Measurements from ENCODE around the gene VARS2. TPM values are rescaled to one million over a fixed set of nuclear protein-coding genes. Genes with fewer than 3 reads are reported as not detected.
A peak's percentile ranks its signal among the peaks of the same experiment; 100 is the strongest.

Gene VARS2
- total and polyA plus RNA-seq, 9 of the 15 experiments (the other 6 are each of a cell fraction or from before 2014, with no cell fraction given) = 1.6 to 53.6 (median 29.9) TPM

GRCh38 chr6:30922447-30922852, 8.4 kb downstream of the VARS2 start:
- in situ Hi-C loops (cut with MboI) = no loop called here
- TF ChIP-seq ZNF507 (tag; conservative IDR thresholded peaks at IDR 0.05) (no peak), ZNF23 (CRISPR knock-in tag; IDR thresholded peaks at IDR 0.05) (no peak), E2F4 (CRISPR knock-in tag; IDR thresholded peaks at IDR 0.05; ENCODE audit: low read depth) (no peak), SNIP1 (IDR thresholded peaks at IDR 0.05; ENCODE audit: low read depth) (no peak), TCF7L2 (IDR thresholded peaks at IDR 0.05; ENCODE audit: low read depth, low read length) (no peak), NRF1 (conservative IDR thresholded peaks at IDR 0.05 in 1 of 2, IDR thresholded peaks at IDR 0.05 in 1 of 2) (no peak), TCF3 (CRISPR knock-in tag; IDR thresholded peaks at IDR 0.05) (no peak), AFF4 (CRISPR knock-in tag; IDR thresholded peaks at IDR 0.05) (no peak), ERF (CRISPR knock-in tag; IDR thresholded peaks at IDR 0.05) (no peak), LARP7 (IDR thresholded peaks at IDR 0.05) (no peak), SRSF9 (IDR thresholded peaks at IDR 0.05; ENCODE audit: borderline replicate concordance, low read depth, low read length) (no peak), CHD4 (IDR thresholded peaks at IDR 0.05; ENCODE audit: insufficient read depth, insufficient replicate concordance, low read depth, low read length, poor library complexity, severe bottlenecking) (no peak), ZNF780A (CRISPR knock-in tag; IDR thresholded peaks at IDR 0.05) (no peak), ZNF239 (CRISPR knock-in tag; IDR thresholded peaks at IDR 0.05) (no peak)
- TF ChIP-seq, protein P1, sequence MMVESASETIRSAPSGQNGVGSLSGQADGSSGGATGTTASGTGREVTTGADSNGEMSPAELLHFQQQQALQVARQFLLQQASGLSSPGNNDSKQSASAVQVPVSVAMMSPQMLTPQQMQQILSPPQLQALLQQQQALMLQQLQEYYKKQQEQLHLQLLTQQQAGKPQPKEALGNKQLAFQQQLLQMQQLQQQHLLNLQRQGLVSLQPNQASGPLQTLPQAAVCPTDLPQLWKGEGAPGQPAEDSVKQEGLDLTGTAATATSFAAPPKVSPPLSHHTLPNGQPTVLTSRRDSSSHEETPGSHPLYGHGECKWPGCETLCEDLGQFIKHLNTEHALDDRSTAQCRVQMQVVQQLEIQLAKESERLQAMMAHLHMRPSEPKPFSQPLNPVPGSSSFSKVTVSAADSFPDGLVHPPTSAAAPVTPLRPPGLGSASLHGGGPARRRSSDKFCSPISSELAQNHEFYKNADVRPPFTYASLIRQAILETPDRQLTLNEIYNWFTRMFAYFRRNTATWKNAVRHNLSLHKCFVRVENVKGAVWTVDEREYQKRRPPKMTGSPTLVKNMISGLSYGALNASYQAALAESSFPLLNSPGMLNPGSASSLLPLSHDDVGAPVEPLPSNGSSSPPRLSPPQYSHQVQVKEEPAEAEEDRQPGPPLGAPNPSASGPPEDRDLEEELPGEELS (CRISPR knock-in tag; IDR thresholded peaks at IDR 0.05; ENCODE audit: borderline replicate concordance) = no peak
- FAIRE-seq (no peak), DNase-seq (ENCODE audit: extremely low read depth in 1 of 4, low spot score in 3 of 4) (no peak), ATAC-seq (no peak)
- peaks cover 77% of the 10 kb centered on the region; the same call in 2 of the 3 replicates for H3K36me3 ChIP-seq (ENCODE audit: control insufficient read depth, insufficient read depth, low read length)
- peaks cover 0 to 17% of the 10 kb centered on the region in 2 experiments; a peak in 2 of 5 replicates for H3K4me1 ChIP-seq (replicated peaks in 1 of 2; ENCODE audit: control insufficient read depth in 2 of 2, insufficient read depth in 2 of 2, low read length in 2 of 2)
- no peaks in the 10 kb centered on the region for H3K27me3 ChIP-seq (ENCODE audit: control insufficient read depth in 2 of 2, insufficient read depth in 2 of 2, low read length in 2 of 2)
- H3K9me3 ChIP-seq (replicated peaks; ENCODE audit: control insufficient read depth, insufficient read depth, low read depth, low read length) = no peaks in the 10 kb centered on the region
- WGBS (ENCODE audit: insufficient coverage, low coverage, missing lambda C conversion rate) = 77% methylated on average over 7 of the region's 7 CpGs
- H3K4me3 ChIP-seq = no peak overlapping the region
- intact Hi-C loops (cut with micrococcal nuclease) = no loop called here
- no peaks in the 10 kb centered on the region for H3K79me2 ChIP-seq (ENCODE audit: control insufficient read depth, insufficient read depth, low read length)
- ChIA-PET POLR2A (interaction anchor here (1.7 kb wide), 1 partner anchor 11 kb away, joined by 4 read pairs; no protein-coding TSS in a partner anchor), CTCF (ENCODE audit: low intra/inter-chr PET ratio) (no interaction called here)
- no peak overlapping the region for H3K27ac ChIP-seq (ENCODE audit: extremely low read depth, low read depth, low read length)
- H3K9ac ChIP-seq (ENCODE audit: insufficient read depth in 1 of 2, low read depth in 2 of 2, low read length in 2 of 2) = 0 out of 4 replicates have a peak overlapping the region, but pooled peaks of 1 of the 2 experiments have one; percentile 28
- no TSS peak for BruUV-seq (replicated peaks)
- H2AFZ ChIP-seq (ENCODE audit: low read depth, low read length) = no peak overlapping the region
- H3K9me1 ChIP-seq (ENCODE audit: control insufficient read depth, insufficient read depth, low read length) = no peaks in the 10 kb centered on the region
- no peak overlapping the region for H3K4me2 ChIP-seq (ENCODE audit: insufficient read depth, low read length)
- H4K20me1 ChIP-seq (replicated peaks; ENCODE audit: control insufficient read depth, insufficient read depth, low read length) = 0 out of 2 replicates have a peak, but pooled peaks cover 3% of the 10 kb centered on the region

Measured in K562 (cell line).